OCI-LY7 (cell line): Measurements from ENCODE around the gene YTHDF1. TPM values are rescaled to one million over a fixed set of nuclear protein-coding genes. Genes with fewer than 3 reads are reported as not detected.

Source experiments
- BruUV-seq: library from RNA; stranded (reverse); fragments of 400-500 nt; replicated peaks from 2 replicates; lab custom pipeline; 2021; lab: Mats Ljungman, UMichigan
- CTCF ChIA-PET: fragments of 300-600 bp; sonication (Branson Sonifier 250); formaldehyde crosslinking; loops from one replicate; lab custom pipeline; 2022; ENCODE audit warnings: antibody characterized with exemption; ENCODE audit not compliant: unreplicated experiment; lab: Charles Lee
- POLR2A ChIA-PET: fragments of 300-600 bp; sonication (Branson Sonifier 250); formaldehyde crosslinking; loops from one replicate; lab custom pipeline; 2022; ENCODE audit warnings: antibody characterized with exemption; lab: Charles Lee
- DNase-seq: peaks from one replicate; pipeline ENCODE4 v3.0.0-alpha.2; 2015; ENCODE audit warnings: low spot score
- H2AFZ ChIP-seq: fragments of 200-600 bp; sonication (generic), shearing (Covaris generic); 2 replicates; pipeline ENCODE4 v1.6.1; 2014; ENCODE audit warnings: mild to moderate bottlenecking, antibody characterized with exemption, low read length, moderate library complexity
- H3K27ac ChIP-seq: fragments of 200-600 bp; sonication (generic); 2 replicates; pipeline ENCODE4 v1.5.1; 2014; ENCODE audit warnings: mixed run types, low read depth, mild to moderate bottlenecking, moderate library complexity, low read length, inconsistent platforms; ENCODE audit not compliant: poor library complexity, severe bottlenecking
- H3K36me3 ChIP-seq: fragments of 200-600 bp; sonication (generic); 2 replicates; pipeline ENCODE4 v1.6.1; 2014; ENCODE audit warnings: mild to moderate bottlenecking, antibody characterized with exemption, low read length, moderate library complexity, mixed read lengths; ENCODE audit not compliant: insufficient read depth
- H3K4me1 ChIP-seq: fragments of 200-600 bp; sonication (generic); 2 replicates; pipeline ENCODE4 v1.5.1; 2014; ENCODE audit warnings: mild to moderate bottlenecking, low read length; ENCODE audit not compliant: insufficient read depth, poor library complexity, severe bottlenecking
- H3K4me2 ChIP-seq: fragments of 200-600 bp; sonication (generic); 2 replicates; pipeline ENCODE4 v1.6.1; 2014; ENCODE audit warnings: mild to moderate bottlenecking, low read length
- H3K4me3 ChIP-seq: fragments of 200-600 bp; sonication (generic); 2 replicates; pipeline ENCODE4 v1.5.1; 2014; ENCODE audit warnings: mild to moderate bottlenecking, low read depth, low read length; ENCODE audit not compliant: poor library complexity, severe bottlenecking
- H3K79me2 ChIP-seq: fragments of 200-600 bp; sonication (generic); 2 replicates; pipeline ENCODE4 v1.6.1; 2016; ENCODE audit warnings: low read depth, mild to moderate bottlenecking, low read length, moderate library complexity, mixed read lengths; ENCODE audit not compliant: insufficient read depth
- H3K9me2 ChIP-seq: fragments of 200-600 bp; sonication (generic); 2 replicates; pipeline ENCODE4 v1.6.1; 2016; ENCODE audit warnings: mild to moderate bottlenecking, low read length, mixed read lengths; ENCODE audit not compliant: insufficient read depth
- H3K9me3 ChIP-seq: fragments of 200-600 bp; sonication (generic); 2 replicates; pipeline ENCODE4 v1.6.1; 2014; ENCODE audit warnings: mild to moderate bottlenecking, mixed run types, low read length, mixed read lengths
- H4K20me1 ChIP-seq: fragments of 200-600 bp; sonication (generic); 2 replicates; pipeline ENCODE4 v1.6.1; 2014; ENCODE audit warnings: mild to moderate bottlenecking, antibody characterized with exemption, low read length, moderate library complexity, mixed read lengths; ENCODE audit not compliant: insufficient read depth
- CTCF ChIP-seq: fragments of 200-600 bp; sonication (generic); conservative IDR thresholded peaks from 2 replicates; pipeline ENCODE4 v1.5.1; 2014; ENCODE audit warnings: mild to moderate bottlenecking, antibody characterized with exemption, low read length, moderate library complexity, mixed read lengths
- EZH2phosphoT487 ChIP-seq: fragments of 200-600 bp; sonication (generic); IDR thresholded peaks from 2 replicates; pipeline ENCODE4 v1.6.1; 2018; ENCODE audit warnings: low read depth, borderline replicate concordance, mild to moderate bottlenecking, mixed run types, antibody characterized with exemption, low read length, moderate library complexity, mixed read lengths
- intact Hi-C: fragments of 100-400 bp; cut with micrococcal nuclease; formaldehyde crosslinking; loops from one replicate; pipeline ENCODE4 v1.10.0; 2022; ENCODE audit not compliant: unreplicated experiment
- total RNA-seq, 2 experiments: library from RNA; depleted of rRNA in 1 of 2; stranded (reverse); fragments of >200 nt in 1 of 2; shearing (Covaris generic) in 1 of 2; gene quantifications; 2 replicates each; pipeline ENCODE4 v1.2.3, GENCODE V29; 2014 to 2022

YTHDF1 gene
- total RNA-seq, 2 experiments from 2014 or later = 31.3 to 42.7 TPM

DNA sequence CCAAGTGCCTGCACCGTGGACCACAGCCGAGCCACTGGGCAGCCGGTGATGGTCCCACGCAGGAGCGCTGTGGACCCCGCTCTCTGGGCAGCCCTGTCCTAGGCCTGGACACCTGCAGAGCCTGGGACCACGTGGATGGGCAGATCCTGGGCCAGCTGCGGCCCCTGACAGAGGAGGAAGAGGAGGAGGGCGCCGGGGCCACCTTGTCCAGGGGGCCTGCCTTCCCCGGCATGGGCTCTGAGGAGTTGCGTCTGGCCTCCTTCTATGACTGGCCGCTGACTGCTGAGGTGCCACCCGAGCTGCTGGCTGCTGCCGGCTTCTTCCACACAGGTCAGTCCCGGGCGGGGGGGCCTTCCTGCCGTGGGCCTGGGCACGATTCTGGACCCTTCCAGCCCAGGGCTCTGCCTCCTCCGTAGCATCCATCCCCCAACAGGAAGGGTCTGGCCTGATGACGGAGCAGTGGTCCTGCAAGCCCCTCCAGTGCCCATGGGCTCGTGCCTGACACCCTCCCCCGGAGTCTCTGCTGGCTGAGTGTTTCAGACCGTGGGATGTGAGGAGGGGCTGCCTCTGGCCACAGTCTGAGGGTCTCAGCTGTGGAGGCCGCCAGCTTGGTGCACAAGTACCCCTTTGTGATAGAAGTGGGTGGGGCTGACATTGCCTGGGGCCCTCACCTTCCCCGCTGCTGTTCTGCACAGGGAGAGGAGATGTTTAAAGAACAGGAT lies 20.3 kb upstream of the YTHDF1 start:
- BruUV-seq = no TSS peak
- ChIA-PET POLR2A (no interaction called here), CTCF (interaction anchor here (2.1 kb wide), 1 partner anchor 13 kb away, joined by 6 read pairs; no protein-coding TSS in a partner anchor)
- H3K4me3 ChIP-seq = no peak overlapping the region
- H3K9me3 ChIP-seq = no peaks in the 10 kb centered on the region
- H3K79me2 ChIP-seq = no peaks in the 10 kb centered on the region
- intact Hi-C loops = no loop called here
- no peaks in the 10 kb centered on the region for H3K4me1 ChIP-seq
- no peak overlapping the region for H3K4me2 ChIP-seq
- no peak for TF ChIP-seq CTCF
- no peak for TF ChIP-seq EZH2phosphoT487
- H3K27ac ChIP-seq = no peak overlapping the region
- DNase-seq = no peak
- H3K9me2 ChIP-seq = no peaks in the 10 kb centered on the region
- H2AFZ ChIP-seq = no peak overlapping the region
- H4K20me1 ChIP-seq = no peaks in the 10 kb centered on the region
- H3K36me3 ChIP-seq = no peaks in the 10 kb centered on the region

DNA sequence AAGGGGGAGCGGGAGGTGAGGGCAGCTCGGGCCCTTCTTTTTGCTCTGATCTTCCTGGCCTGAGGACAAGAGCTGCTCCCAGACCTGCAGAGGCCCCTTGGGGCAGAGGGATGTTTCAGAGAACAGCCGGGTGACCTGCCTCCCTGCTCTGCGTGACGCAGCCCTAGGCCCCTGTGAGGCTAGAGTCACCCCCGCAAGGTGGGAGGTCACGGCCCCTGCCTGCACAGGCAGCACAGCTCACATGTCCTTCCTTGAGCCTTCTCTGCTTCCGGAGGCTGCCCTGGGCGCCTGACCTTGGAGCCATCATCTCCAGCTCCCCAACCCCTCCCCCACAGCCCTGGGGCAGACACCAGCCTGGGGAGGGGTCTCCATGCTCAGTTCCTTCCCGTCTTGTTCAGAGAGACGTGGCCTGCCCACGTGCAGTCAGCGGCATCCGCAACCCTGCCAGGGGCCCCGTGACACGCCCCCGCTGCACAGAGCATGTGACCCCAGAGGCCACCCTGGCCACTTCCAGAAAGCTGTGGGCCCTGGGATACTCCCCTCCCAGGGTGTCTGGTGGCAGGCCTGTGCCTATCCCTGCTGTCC lies 19.6 kb upstream of the YTHDF1 start, which contains the start of gene BIRC7:
TSS of gene BIRC7 (plus strand) at position 507 of the 585 bp plus-strand sequence. CDS start 192 bp downstream, outside the sequence.
- Histone ChIP-seq H3K4me1 (no peaks in the 10 kb centered on the region), H3K27ac (no peak within 1 kb of the TSS)
- intact Hi-C loops = no loop called here

More for the DNA sequence above, 19.6 kb upstream of the YTHDF1 start, which contains the start of gene BIRC7:
- DNase-seq = no peak
- CTCF ChIA-PET = interaction anchor here (2.1 kb wide), 1 partner anchor 12 kb away, joined by 6 read pairs; no protein-coding TSS in a partner anchor
- H3K4me2 ChIP-seq = no peak within 1 kb of the TSS
- TF ChIP-seq EZH2phosphoT487 (no peak), CTCF (no peak)
- H3K9me3 ChIP-seq = no peaks in the 10 kb centered on the region
- no peaks in the 10 kb centered on the region for H3K36me3 ChIP-seq
- H3K79me2 ChIP-seq = no peaks in the 10 kb centered on the region
- H2AFZ ChIP-seq = no peak within 1 kb of the TSS
- no peaks in the 10 kb centered on the region for H3K9me2 ChIP-seq
- no peak within 1 kb of the TSS for H3K4me3 ChIP-seq
- BruUV-seq = no TSS peak
- H4K20me1 ChIP-seq = no peaks in the 10 kb centered on the region
- POLR2A ChIA-PET = no interaction called here
